GM12873 (cell line): Measurements from ENCODE around the gene KIF22.

Experiments used
- TF ChIP-seq, protein P1 (sequence below): IDR thresholded peaks from 2 replicates; pipeline ENCODE4 v1.5.1; 2012; ENCODE audit warnings: low read depth, mild to moderate bottlenecking, moderate library complexity, low read length, control low read depth; ENCODE audit not compliant: insufficient read depth; ENCODE audit errors: missing control alignments

Gene KIF22

GRCh38 chr16:29791845-29792807 is 1.6 kb downstream of the KIF22 start:
- TF ChIP-seq, protein P1, sequence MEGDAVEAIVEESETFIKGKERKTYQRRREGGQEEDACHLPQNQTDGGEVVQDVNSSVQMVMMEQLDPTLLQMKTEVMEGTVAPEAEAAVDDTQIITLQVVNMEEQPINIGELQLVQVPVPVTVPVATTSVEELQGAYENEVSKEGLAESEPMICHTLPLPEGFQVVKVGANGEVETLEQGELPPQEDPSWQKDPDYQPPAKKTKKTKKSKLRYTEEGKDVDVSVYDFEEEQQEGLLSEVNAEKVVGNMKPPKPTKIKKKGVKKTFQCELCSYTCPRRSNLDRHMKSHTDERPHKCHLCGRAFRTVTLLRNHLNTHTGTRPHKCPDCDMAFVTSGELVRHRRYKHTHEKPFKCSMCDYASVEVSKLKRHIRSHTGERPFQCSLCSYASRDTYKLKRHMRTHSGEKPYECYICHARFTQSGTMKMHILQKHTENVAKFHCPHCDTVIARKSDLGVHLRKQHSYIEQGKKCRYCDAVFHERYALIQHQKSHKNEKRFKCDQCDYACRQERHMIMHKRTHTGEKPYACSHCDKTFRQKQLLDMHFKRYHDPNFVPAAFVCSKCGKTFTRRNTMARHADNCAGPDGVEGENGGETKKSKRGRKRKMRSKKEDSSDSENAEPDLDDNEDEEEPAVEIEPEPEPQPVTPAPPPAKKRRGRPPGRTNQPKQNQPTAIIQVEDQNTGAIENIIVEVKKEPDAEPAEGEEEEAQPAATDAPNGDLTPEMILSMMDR, result no peak

DNA sequence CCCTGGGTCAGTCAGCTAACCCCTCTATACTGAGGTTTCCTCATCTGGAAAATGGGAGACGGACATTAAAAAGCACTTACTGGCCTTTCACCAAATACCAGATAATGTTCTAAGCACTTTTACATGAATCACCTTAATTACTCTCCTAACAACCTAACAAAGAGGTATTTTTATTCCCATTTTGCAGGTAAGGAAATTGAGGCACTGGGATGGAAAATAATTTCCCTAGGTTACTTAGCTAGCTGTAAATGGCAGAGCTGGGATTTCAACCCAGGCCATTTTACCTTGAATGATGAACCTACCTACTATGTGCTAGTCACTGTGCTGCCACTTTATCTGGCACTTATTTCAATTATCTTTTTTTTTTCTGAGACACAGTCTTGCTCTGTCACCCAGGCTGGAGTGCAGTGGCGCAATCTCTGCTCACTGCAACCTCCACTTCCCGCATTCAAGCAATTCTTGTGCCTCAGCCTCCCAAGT is 3.7 kb downstream of the KIF22 start:
- TF ChIP-seq, protein P1, result no peak

GRCh38 chr16:29802416-29802935 is 11.9 kb downstream of the KIF22 start:
- TF ChIP-seq, protein P1, result no peak

DNA sequence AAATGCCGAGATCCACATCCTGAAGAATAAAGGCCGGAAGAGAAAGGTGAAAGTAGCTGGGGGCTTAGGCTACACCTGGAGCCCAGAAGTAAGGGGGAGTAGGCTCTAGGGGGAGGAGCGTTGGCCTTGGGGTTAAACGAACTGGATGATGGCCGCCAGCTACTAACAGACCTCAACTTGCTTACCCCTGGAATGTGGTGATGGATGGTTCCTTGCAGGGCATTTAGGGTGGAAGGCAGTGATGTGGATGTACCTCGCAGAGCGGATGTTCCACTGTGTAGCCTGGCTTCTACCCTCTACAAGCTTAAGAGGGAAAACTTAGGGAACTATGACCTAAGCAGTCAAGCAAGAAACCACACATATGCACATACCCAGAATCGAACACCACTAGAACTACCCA is 13.5 kb downstream of the KIF22 start:
- TF ChIP-seq, protein P1, result no peak

DNA sequence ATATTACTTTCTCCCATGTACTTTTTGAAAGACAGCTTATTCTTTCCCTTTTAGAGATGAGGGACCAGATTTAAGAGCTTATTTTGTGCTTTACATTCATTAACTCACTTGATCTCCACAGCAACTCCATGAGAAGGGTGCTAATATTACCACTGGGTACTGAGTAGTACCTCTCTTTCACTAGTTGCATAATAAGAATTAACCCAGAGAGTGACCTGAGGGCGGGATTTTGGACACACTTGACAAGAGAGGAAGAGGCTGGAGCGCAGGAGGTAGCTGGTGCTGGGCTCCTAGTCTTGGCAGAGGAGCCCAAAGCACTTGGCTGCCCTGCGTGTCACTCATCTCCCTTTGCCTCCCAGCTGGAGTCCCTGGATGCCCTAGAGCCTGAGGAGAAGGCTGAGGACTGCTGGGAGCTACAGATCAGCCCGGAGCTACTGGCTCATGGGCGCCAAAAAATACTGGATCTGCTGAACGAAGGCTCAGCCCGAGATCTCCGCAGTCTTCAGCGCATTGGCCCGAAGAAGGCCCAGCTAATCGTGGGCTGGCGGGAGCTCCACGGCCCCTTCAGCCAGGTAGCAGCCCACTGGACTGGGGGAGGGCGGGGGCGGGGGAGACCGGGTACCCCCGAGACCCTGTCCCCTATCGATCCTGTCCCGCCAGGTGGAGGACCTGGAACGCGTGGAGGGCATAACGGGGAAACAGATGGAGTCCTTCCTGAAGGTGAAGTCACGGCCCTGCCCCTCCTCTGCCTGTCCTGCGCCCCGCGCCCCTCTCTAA is 14.1 kb downstream of the KIF22 start:
- TF ChIP-seq, protein P1, result no peak

- TF ChIP-seq, protein P1, result no peak
These were observed 14.9 kb downstream of the KIF22 start for GRCh38 chr16:29805232-29806098.
